GM18867 (cell line): ENCODE results near the gene DNAH9.
"Not testable (repeated sequence)": the region's sequence is repeated elsewhere in the genome, so short reads cannot be mapped to it uniquely, and the experiment has no call there.

Source experiments
- ATAC-seq: cut with Tn5 transposase; IDR thresholded peaks from one replicate; pipeline ENCODE4 v1.9.1; 2021; ENCODE audit warnings: mild to moderate bottlenecking, moderate library complexity; ENCODE audit not compliant: unreplicated experiment

Gene DNAH9

DNA sequence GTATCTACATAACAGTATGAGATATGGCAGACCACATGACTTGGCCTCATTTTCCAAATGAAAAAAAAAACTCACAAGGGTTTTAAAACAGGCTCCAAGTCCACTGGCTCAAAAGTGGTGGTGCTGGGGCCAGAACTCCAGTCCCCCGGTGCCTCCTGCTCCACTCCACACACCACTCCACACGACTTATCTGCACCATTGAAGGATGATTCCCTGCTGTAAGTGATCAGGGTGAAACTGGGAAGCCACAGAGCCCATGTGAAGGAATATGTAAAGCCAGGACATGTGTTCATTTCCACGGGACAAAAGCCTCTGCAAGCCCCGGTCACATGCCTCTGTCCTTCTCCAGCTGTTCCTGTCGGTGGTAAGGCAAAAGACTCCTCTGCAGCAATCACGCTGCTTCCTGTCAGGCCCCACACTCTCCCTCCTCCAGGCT is 301.8 kb downstream of the DNAH9 start:
- no peak for ATAC-seq

DNA sequence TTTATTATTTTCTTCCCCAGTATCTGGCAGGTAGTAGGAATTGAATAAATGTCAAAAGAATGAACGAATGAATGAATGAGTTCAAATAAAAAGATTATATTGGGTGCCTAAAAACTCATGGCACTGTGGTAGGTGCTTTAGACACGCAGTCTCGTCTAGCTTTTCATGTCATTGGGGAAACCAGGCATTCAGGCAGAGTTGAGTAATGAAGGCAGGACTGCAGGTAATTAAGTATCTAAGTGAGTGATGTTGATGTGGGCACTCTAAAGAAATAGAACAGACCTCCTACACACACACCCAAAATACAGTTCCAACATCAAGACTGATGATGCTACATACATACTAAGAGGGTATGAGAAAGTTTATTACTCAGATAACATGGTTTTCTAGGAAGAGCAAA is 302.4 kb downstream of the DNAH9 start:
- no peak for ATAC-seq

DNA sequence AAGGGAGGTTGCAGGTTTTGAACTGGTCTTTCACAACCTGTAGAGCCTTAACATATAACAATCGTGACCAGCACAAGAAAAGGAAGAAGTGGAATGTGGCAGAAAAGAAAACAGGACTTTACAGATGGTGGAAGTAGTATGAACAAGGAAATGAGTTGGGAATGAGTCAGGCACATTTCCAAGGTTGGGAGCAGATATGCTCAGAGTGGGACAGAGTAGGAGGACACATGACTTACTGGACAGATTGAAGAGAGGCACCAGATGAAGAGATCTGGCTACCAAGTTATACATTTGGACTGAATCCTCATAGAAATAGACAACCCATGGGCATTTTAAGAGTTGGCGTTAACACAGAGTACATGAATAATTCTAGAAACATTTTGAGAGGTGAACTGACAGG is 303.7 kb downstream of the DNAH9 start:
- no peak for ATAC-seq

DNA sequence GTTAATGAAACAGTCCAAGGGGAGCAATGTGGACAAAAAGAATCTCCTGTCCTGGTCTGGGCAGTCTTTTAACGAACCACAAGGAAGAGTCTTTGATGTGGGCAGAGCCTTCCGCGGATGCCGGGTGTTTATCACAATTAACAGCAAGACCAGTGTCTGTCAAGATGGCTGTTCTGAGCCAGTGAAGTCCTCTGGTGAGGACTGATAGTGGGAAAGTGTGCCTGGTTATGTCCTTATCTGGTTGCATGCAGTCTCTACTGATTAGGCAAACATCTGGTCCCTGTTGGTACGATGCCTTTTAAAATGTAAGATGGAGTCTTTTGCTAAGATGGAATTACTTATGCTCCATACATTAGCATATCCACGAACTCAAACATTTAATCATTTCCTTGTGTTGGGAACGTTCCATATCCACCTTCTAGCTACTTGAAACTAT is 310.5 kb downstream of the DNAH9 start:
- no peak for ATAC-seq

DNA sequence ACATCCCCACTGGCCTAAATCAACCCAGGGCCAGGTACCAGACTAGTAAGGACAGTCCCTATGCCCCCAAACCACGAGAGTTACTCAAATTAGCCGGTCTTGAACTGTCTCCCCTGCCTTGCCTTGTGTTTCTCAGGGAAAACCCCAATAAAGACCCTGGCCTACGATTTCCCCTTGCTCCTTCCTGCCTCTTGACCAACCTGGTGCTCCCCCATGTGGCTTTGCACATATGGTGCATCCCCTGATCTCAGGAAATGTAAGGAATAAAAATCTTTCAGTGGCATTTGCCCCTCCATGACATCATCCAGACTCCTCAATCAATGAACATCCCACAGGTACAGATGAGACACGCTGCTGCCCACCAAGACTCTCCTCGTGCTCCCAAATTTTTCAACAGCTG is 311.1 kb downstream of the DNAH9 start:
- ATAC-seq: no peak

DNA sequence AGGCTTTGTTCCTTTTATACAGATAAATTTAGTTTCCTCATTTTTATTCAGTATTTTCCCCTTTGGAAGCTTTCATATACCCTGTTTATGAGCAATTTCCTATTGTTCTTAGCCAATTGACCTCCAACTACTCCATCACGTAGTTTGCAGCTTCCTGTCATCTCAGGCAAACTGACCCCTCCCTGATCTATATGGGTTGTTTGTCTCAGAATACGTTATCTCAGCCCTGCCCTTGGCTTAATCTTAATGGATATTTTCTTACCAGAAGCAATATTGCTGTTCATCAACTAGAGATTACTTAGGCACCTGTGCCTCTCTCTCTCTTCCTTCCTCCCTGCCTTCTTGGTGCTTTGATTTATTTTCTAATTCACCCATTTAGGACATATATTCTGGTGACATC is 317.8 kb downstream of the DNAH9 start:
- no peak for ATAC-seq

DNA sequence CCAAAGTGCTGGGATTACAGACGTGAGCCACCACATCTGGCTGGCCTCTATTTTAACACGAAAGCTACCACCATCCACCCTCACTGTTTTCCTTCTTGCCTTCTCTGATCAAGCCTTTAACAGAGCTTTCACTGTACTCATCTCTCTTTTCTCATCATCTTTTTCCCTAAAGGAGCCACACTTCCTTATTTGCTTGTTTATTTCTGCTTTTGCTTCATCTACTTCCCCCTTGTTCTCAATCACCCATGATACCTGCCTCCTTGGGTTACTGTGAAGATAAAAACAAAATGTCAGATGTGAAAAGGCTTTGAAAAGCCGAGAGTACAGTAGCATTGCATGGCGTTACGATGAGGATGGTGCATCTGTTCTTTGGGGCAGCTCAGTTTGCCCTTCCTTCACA is 319.1 kb downstream of the DNAH9 start:
- no peak for ATAC-seq

DNA sequence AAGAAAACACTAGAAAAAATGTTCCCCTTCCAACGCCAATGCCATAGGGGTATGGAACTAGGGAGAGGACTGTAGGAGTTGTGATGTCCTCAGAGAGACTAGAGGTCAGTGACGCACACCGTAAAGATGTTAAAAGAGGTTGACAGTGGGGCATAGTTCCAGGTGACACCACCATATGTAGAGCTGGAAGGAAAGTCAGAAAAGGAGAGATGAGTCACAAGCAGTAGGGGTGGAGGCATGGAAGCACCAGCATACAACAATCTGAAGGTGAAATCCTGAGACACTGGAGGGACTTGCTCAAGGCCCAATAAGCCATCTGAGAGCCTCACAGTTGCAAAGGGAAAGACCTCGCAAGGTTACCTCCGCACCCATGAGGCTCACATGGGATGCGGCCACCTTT is 323.0 kb downstream of the DNAH9 start:
- no peak for ATAC-seq

DNA sequence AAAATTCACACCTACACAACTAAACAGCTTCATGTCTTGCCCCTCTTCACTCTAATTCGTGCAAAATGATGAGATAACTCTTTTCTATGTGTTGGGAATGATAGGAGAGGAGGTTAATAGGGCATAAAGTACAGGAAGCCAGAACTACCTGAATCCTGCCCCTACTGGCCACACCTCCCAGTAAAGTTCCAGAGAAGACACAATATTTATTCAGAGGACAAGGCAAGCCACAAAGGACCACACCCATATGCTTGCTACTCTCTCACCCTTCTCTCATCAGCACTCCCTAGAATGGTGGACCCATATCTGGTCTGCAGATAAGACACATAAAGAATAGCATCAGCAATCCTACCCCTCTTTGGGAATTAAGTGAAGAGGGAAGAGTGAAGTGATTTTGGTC is 324.4 kb downstream of the DNAH9 start:
- no peak for ATAC-seq

DNA sequence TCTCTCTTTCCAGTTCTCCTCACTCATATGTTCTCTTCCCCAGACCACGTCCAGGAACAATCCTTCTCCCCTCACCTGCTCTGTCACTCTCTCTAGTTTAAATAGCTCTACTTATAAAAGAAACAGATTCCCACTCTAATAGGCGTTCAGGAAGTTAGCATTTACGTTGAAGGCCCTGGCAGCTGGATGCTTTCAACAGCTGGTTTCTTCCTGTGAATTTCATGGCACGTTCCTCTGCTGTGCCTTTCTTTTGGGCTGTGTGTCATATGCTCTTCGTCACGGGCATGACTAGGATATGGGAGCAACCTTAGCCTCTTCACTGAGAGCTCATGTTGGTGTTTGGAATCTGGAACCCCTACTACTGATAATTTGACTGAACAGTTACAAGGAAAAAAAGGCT is 325.8 kb downstream of the DNAH9 start:
- ATAC-seq: no peak

DNA sequence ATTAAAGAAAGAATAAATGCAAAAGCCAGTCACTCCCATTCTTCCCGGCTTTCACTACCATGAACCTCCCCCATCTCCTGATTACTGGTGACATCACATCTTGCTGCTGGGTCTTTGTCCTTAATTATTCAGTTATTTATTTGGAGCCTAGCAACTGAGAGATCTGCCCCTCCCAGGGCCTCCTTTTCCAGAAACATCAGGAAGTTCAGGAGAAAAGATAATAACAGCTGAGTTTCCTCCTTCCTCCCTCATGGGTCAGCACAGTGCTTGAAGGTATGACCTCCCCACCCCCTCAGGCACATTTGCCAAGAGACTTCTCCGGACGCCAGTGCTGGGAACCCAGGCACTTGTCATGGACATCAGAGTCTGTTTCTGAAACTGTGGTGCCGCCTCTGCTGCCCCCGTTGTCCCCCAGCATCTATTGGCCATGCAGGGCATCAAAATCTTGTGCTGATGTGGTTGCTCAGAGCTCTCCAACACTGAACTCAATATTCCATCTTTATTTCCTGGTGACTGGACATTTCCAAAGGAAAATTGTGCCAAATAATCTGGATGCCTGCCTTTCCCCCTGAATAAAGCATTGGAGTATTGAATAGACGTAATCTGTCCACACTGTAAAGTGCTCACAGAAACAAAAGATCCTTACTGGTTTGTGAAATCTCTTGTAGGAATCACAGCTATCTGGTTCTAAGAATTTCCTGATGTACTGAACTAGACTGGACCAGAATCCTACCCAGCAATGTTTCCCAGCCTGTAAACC is 327.2 kb downstream of the DNAH9 start:
- ATAC-seq: no peak

DNA sequence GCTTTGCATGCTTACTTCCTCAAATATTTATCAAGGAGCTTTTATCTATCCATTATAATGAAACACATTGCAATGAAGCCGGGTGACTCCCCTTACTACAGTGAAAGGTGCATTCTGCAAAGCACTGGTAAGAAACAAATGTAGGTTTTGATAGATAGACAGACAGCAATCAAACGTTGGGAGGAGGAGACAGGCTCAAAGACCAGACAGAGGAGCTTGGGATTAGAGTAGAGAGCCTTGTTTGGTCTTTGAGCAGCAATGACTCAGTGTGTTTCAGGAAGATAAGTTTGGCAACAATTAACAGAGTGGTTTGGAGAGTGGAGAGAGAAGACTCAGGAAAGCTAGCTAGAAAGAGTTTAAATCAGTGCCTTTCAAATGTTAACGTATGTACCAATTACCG is 330.2 kb downstream of the DNAH9 start:
- ATAC-seq: no peak

DNA sequence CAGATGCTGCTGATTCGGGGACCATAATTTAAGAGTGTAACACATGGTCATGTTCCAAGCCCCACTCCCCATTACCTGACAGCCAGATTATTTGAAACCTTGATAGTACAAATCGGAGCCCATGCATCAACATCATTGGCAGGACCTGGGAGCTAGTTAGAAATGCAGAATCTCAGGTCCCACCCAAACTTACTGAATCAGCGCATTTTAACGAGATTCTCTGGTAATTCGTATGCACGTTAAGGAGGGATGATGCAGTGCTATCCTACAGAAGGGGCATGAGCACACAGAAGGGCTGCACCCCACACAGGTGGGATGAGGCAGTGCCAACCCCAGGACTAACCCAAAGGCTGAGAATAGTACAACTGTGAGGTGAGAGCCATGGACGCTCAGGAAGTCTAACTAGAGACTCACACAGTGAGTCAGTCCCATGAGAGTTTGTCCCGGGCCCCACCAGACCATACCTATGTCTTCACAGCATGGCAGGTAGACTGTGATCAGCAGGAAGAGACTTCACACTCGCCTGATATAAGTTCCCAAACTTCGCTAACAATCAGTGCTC is 334.1 kb downstream of the DNAH9 start:
- no peak for ATAC-seq

DNA sequence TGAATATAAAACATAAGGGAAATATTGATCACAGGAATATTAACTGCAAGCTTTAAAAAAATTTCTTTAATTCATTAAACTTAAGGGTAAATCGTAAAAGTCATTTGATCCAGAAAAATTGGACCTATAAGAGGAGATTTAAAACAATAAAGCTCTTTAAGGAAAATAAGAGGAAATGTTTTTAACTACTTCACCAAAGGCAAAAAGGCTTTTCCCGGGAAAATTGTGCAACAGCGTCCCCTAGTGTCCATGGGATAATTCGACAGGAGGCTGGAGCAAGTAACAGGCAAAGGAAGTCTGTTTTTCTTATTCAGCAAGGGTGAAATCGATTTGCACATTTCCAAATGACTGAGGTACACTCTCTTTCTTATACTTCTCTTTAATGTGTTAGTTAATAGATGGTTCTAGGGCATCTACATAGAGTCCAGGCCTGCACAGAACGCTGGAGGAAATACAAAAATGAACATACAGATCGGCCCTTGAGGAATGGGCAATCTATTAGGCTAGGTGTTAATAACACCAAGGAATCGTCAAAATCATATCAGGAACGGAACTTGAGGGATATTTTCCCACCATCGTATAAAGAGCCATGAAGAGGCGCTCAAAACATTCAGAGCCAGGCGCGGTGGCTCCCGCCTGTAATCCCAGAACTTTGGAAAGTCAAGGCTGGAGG is 337.6 kb downstream of the DNAH9 start:
- no peak for ATAC-seq

DNA sequence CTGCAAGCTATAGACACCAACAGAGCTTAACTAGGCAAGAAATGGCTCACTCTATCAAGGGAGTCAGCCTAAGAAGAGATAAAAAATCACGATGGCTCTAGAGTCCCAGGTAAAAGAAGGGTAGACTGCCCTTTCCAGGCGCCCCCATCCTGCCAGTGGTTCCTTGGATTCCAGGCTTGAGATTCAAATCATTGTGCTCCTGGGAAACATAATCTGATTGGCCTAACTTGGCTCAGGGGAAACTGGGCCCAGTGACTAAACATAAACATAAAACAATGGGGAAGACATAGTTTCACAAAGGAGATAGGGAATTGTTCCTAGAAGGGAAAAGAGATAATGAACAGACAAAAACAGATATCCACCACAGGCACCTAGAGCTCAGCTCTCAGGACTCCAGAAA is 342.6 kb downstream of the DNAH9 start:
- no peak for ATAC-seq

DNA sequence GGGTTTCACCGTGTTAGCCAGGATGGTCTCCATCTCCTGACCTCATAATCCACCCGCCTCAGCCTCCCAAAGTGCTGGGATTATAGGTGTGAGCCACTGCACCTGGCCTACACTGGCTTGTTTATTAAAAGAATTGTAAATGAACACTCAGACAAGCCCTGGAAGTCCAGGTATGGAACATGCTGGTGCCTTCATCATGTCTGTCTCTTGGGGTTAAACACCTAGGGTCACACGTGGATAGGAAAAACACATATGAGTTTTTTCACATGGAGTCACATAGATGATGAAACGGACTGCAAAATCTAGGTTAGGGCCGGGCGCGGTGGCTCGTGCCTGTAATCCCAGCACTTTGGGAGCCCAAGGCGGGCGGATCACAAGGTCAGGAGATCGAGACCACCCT is 344.8 kb downstream of the DNAH9 start:
- not testable (repeated sequence) for ATAC-seq

DNA sequence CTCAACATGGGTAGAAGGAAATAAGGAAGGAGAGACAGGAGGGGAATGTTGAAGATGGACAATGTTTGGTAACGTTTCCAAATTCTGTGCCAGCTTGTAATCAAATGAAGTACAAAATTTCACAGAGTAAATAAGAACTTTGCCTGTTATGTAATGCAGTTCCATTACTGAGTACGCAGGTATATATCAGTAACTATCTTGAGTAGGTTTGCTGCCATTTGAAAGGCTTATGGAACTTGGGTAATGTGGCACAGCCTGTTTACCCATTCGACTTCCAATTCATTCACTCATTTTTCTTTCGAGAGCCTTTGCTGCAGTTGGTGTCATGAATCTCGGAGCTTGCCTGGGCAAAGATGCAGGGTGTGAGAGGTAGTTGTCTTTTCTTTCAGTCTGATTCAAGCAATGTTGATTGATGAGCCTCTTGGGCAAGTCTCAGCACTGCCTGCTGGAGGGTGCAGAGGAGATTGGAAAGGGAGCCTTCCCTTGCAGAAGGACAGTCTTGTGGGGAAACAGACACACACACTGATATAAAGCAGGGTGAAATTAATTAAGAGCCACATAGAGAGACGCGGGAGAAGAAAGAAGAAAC is 345.6 kb downstream of the DNAH9 start:
- no peak for ATAC-seq

DNA sequence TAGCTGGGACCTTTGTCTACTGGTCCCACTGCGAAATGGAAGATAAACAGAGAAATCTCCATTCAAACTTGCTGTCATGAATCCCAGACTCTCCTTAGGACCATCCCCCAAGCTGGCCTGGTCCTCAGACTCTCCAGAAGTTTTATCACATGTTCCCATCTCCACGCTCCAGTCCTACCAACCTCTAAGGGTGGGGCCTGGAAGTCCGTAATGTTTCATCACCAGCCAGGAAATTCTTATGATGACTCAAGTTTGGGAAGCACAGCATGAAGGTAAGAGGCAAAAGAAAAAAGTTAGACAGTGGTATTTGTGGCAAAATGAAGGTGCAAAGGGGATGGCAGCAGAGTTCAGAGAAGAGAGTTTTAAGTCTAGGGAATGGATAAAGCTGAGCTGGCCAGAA is 346.3 kb downstream of the DNAH9 start:
- no peak for ATAC-seq

DNA sequence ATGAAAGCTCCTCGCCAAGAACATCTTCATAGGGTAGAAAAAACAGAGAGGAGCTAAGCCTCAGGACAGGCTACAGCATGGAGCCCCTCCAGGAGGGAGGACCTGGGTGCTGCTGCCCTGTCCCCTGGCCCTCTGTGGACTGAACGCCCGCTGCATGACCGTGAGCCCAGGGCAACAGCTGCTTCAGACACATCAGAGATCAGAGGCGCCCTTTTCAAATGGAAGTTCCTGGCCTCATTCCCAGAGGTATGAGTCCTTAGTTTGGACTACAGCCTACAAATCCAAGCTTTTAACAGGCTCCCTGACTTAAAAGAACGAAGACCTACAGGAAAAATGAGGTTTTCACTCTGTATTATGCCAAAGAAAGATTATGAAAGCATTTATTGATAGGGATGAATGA is 350.5 kb downstream of the DNAH9 start:
- ATAC-seq: no peak

DNA sequence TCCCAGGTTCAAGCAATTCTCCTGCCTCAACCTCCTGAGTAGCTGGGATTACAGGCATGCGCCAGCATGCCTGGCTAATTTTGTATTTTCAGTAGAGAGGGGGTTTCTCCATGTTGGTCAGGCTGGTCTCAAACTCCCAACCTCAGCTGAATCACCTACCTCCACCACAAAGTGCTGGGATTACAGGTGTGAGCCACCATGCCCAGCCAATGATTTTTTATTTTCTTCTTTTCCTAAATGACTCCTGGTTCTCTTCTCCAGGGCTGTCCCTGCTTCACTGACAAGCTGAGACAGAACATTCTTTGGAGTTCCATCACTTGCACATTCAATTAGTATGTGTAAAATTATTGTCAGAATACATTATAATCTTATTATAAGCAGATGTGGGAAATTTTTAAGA is 351.3 kb downstream of the DNAH9 start:
- not testable (repeated sequence) for ATAC-seq

DNA sequence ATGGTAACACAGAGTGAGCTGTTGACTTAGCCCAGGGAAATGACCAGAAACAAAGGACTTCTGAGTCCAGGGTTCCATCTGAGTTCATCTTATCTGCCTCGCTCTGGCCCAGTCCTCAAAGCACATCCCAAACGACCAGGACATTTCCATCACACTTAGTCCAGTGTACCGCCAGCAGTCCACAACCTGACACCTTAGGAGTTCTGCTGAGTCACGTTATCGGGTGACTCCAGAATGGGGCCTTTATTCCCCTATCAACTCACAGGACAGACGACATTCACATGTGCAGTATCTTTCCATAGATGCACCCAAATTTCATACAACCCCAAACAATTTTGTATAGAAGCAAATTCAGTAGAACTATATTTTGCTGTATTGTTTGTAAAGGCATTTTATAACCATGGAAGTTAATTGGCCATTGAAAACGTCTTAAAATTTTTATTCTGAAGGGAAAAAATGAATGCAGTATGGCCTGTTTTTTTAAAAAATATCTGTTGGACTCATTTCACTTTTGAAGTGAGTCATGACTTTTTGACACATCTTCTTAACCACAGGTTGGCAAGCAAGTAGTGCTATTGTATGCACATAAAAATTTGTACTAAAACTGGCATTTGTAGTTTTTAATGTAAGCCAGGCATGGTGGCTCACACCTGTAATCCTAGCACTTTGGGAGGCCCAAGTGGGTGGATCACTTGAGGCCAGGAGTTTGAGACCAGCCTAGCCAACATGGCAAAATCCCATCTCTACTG is 352.7 kb downstream of the DNAH9 start:
- no peak for ATAC-seq
